ENCODE data around the gene ARID1A. TPM values are rescaled to one million over a fixed set of nuclear protein-coding genes. Genes with fewer than 3 reads are reported as not detected.
A peak's percentile ranks its signal among the peaks of the same experiment; 100 is the strongest.

The ARID1A gene
- total RNA-seq, 2 experiments from 2014 or later: 120 TPM

DNA sequence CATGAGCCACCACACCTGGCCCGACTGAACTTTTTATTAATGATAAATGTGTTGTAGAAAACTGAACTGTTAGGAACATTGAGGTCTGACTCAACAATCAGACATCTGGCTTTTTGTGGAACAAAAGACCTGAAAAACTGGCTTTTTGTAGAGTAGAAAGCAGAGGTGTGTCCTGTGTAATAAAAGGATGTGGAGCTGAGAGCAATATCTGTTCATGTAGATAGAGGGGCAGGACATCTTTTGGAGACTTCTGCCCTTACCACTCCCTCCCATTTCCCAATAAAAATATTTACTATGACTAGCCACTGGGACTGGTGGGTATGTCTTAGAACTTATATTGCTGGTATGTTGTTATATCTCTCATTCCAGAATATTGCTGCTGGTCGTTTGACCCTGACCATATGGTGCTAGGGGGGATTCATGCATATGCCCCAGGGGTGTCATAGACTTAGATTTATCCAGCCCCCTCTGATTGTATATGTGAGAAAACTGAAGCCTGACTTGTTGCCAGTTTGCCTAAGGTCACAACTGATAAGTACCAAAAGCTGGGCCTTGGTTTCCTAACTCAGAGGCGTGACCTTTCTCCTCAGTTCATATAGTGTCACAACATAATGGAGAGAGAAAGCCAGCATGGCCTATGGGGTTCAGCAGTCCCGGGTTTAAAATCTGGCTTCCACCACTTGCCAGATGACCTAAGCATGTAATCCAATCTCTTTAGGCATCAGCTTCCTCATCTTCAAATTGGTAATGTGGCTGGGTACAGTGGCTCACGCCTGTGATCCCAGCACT, 58.5 kb downstream of the ARID1A start:
- ChIA-PET POLR2A (no interaction called here), CTCF (no interaction called here)
- H3K27ac Mint-ChIP-seq: no peak overlapping the region
- no peaks in the 10 kb centered on the region for H3K9me3 Mint-ChIP-seq
- H3K27me3 Mint-ChIP-seq: no peaks in the 10 kb centered on the region
- no peak overlapping the region for H3K4me3 Mint-ChIP-seq
- peaks cover 40% of the 10 kb centered on the region for H3K4me1 Mint-ChIP-seq
- H3K36me3 Mint-ChIP-seq (ENCODE audit: low read depth): peaks cover 53% of the 10 kb centered on the region
- DNase-seq: no peak

DNA sequence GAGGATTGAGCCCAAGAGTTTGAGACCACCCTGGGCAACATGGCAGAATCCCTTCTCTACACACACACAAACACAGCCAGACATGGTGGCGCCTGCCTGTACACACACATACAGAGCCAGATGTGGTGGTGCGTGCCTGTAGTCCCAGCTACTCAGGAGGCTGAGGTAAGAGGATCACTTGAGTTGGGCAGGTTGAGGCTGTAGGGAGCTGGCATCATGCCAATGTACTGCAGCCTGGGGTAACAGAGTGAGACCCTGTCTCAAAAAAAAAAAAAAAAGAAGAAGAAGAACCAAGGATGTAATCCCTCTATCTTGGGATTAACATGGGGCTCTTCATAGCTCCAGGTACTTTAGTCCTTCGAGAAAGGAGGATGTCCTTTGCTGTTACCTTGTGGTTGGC, 62.5 kb downstream of the ARID1A start:
- Mint-ChIP-seq H3K27me3 (no peaks in the 10 kb centered on the region), H3K4me1 (peaks cover 13% of the 10 kb centered on the region), H3K9me3 (no peaks in the 10 kb centered on the region), H3K27ac (no peak overlapping the region), H3K4me3 (no peak overlapping the region), H3K36me3 (ENCODE audit: low read depth) (peaks cover 57% of the 10 kb centered on the region)
- no peak for DNase-seq
- ChIA-PET CTCF (interaction anchor here (0.6 to 2.3 kb wide), 6 partner anchors 10 to 396 kb away, joined by 3 to 8 read pairs (median 4); no protein-coding TSS in a partner anchor), POLR2A (no interaction called here)

DNA sequence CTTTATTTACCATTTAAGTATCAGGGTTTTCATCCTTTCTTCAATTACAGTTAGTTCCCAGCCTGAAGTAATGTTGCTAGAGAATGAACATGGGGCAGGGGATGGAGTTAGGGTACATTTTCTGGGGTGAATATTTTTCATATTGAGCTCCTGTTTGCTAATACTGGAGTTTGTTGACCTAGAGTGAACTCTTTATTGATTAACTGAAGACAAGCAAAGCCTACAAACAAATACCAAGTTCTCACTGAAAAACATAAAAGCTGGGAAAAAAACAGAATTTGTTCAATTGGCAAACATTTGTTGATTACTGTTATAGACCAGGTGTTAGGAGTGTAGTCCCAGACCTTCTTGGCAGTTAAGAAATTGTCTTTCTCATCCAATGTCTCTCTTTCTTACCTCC, 63.7 kb downstream of the ARID1A start:
- Mint-ChIP-seq H3K9me3 (no peaks in the 10 kb centered on the region), H3K27me3 (no peaks in the 10 kb centered on the region), H3K4me3 (no peak overlapping the region), H3K36me3 (ENCODE audit: low read depth) (peaks cover 57% of the 10 kb centered on the region), H3K4me1 (peaks cover 15% of the 10 kb centered on the region), H3K27ac (no peak overlapping the region)
- ChIA-PET POLR2A (no interaction called here), CTCF (interaction anchor here (1.5 to 2.3 kb wide), 2 partner anchors 9 to 13 kb away, joined by 5 to 8 read pairs; no protein-coding TSS in a partner anchor)
- no peak for DNase-seq

DNA sequence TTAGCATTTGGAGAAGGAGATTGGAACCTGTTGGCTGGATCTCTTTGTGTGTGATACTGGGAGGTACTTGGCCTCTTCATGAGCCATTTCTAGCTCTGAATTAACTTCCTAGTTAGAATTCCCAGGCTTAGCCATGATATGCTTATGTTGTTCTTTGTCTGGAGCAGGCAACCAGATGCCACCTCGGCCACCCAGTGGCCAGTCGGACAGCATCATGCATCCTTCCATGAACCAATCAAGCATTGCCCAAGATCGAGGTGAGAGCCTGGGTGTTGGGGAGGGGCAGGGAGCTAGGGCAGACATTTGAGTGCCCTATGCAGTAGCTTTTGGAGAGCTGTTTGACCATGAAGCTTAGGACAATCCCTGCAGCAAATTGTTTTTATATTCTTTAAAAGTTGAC, 65.4 kb downstream of the ARID1A start:
- Mint-ChIP-seq H3K27ac (no peak overlapping the region), H3K27me3 (no peaks in the 10 kb centered on the region), H3K4me1 (peaks cover 12% of the 10 kb centered on the region), H3K4me3 (no peak overlapping the region), H3K9me3 (no peaks in the 10 kb centered on the region), H3K36me3 (ENCODE audit: low read depth) (peaks cover 58% of the 10 kb centered on the region)
- no peak for DNase-seq
- CTCF ChIA-PET: interaction anchor here (0.6 to 1.7 kb wide), 2 partner anchors 16 to 28 kb away, joined by 3 to 7 read pairs; no protein-coding TSS in a partner anchor
- POLR2A ChIA-PET: no interaction called here

DNA sequence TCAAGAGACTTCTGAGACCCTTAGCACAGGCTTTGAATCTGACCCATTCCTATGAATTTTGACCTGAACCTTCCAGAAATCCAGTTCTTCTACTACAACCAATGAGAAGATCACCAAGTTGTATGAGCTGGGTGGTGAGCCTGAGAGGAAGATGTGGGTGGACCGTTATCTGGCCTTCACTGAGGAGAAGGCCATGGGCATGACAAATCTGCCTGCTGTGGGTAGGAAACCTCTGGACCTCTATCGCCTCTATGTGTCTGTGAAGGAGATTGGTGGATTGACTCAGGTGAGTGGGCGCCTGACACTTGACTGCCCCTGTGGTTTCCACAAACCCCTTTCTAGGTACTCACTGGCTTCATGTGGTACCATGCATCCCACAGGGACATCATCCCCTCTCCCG, 71.9 kb downstream of the ARID1A start:
- Mint-ChIP-seq H3K36me3 (ENCODE audit: low read depth) (peaks cover 77% of the 10 kb centered on the region), H3K4me3 (no peak overlapping the region), H3K4me1 (peaks cover 17% of the 10 kb centered on the region), H3K9me3 (no peaks in the 10 kb centered on the region), H3K27me3 (no peaks in the 10 kb centered on the region), H3K27ac (no peak overlapping the region)
- no peak for DNase-seq
- ChIA-PET POLR2A (no interaction called here), CTCF (interaction anchor here (0.6 to 2.4 kb wide), 4 partner anchors 9 to 51 kb away, joined by 4 to 11 read pairs (median 6); no protein-coding TSS in a partner anchor)

DNA sequence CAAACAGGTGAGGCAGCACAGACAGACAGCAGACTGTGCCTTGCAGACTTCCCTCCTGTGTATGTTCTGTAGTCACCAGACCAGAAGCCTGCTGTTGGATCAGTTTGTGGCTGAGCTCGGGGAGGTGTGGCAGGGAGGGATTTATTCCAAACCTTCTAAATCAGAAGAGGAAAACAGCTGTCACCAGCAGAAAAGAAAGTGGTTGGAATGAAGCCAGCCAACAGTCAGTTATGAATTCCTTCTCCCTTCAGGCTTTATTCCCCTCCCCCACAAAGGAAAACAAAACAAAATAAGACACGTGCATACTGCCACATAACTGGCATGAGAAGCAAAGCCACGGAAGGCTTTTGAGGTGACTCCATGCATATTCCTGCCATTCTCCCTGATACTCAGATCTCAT, 72.9 kb downstream of the ARID1A start:
- Mint-ChIP-seq H3K4me3 (no peak overlapping the region), H3K9me3 (no peaks in the 10 kb centered on the region), H3K27ac (no peak overlapping the region), H3K27me3 (no peaks in the 10 kb centered on the region), H3K36me3 (ENCODE audit: low read depth) (peaks cover 77% of the 10 kb centered on the region), H3K4me1 (peaks cover 17% of the 10 kb centered on the region)
- ChIA-PET CTCF (interaction anchor here (1.0 to 2.4 kb wide), 4 partner anchors 10 to 22 kb away, joined by 4 to 8 read pairs (median 4); no protein-coding TSS in a partner anchor), POLR2A (no interaction called here)
- DNase-seq: no peak

DNA sequence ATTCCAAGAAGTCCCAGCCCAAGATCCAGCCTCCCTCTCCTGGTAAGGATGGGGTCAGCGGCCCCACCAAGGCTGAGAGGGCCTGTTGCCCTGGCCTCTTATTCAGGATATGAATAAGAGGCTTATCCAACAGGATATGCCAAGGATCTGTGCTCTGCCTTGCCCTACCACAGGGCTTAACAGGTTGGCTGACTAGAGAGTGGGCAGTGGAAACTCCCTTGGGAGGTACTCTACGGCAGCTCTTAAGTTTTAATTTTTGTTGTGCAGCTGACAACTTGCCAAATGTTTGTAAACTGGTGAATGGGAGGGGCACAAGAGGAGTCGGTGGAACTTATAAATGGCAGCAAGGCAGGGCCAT, 75.4 kb downstream of the ARID1A start:
- POLR2A ChIA-PET: no interaction called here

DNA sequence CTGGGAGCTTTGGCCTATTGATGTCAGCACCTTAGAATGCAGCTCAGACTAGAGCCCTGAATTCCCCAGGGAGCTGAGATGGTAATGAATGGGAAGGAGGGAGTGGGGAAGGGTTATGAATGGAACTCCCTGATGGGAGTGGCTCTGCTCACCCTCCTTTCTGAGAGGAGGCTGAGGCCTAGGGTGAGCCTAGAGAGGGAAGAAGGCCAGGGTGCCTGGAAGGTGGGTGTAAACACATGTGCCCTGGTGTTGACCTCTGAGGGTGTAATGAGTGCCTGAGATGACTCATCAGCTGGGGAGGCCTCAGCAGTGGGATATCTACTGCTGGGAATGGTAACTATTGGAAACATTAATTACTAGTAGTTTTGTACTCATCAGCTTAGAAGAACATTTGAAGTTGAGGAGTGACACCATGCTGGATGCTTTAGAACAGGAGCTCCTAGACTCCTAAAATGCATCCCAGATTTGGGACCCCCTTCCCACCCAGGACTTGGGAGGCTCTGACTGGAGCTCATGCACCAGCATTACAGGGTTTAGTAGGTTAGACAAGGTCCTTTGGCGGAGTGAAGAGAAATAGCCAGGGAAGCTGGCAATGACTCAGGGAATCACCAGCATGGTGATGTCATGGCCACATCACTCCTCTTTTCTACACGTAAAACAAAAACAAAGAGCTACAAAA, 76.0 kb downstream of the ARID1A start:
- ChIA-PET CTCF (interaction anchor here (0.9 to 1.1 kb wide), 3 partner anchors 40 to 128 kb away, joined by 3 read pairs; partner anchors contain the start of gene GPATCH3), POLR2A (no interaction called here)
- no peaks in the 10 kb centered on the region for H3K27me3 Mint-ChIP-seq
- H3K4me1 Mint-ChIP-seq: peaks cover 13% of the 10 kb centered on the region
- DNase-seq: no peak
- H3K4me3 Mint-ChIP-seq: no peak overlapping the region
- H3K27ac Mint-ChIP-seq: peak overlapping the region; percentile 51
- H3K9me3 Mint-ChIP-seq: no peaks in the 10 kb centered on the region
- H3K36me3 Mint-ChIP-seq (ENCODE audit: low read depth): peaks cover 87% of the 10 kb centered on the region

More for the DNA sequence above, 75.4 kb downstream of the ARID1A start:
- CTCF ChIA-PET: interaction anchor here (1.0 to 1.1 kb wide), 3 partner anchors 14 to 129 kb away, joined by 3 to 4 read pairs (median 3); partner anchors contain the start of gene GPATCH3
- no peaks in the 10 kb centered on the region for H3K9me3 Mint-ChIP-seq
- no peaks in the 10 kb centered on the region for H3K27me3 Mint-ChIP-seq
- H3K36me3 Mint-ChIP-seq (ENCODE audit: low read depth): peaks cover 87% of the 10 kb centered on the region
- no peak for DNase-seq
- no peak overlapping the region for H3K27ac Mint-ChIP-seq
- no peak overlapping the region for H3K4me3 Mint-ChIP-seq
- peaks cover 13% of the 10 kb centered on the region for H3K4me1 Mint-ChIP-seq

DNA sequence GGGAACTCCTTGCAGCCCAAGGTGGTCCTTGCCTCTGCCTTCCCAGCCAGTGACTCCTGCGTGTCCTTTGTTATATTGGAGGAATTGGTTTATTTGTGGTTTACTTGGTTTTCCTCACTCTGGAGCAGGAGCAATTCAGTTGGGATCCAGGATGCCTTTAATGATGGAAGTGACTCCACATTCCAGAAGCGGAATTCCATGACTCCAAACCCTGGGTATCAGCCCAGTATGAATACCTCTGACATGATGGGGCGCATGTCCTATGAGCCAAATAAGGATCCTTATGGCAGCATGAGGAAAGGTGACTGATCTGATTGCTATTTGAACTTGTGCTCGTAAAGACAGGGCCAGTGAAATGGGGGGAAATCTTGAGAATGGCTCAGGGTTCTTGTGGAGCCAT, 76.9 kb downstream of the ARID1A start:
- ChIA-PET CTCF (no interaction called here), POLR2A (interaction anchor here (0.5 kb wide), 1 partner anchor 8 kb away, joined by 3 read pairs; no protein-coding TSS in a partner anchor)
- H3K36me3 Mint-ChIP-seq (ENCODE audit: low read depth): peaks cover 83% of the 10 kb centered on the region
- no peak overlapping the region for H3K4me3 Mint-ChIP-seq
- no peak overlapping the region for H3K27ac Mint-ChIP-seq
- no peak for DNase-seq
- H3K4me1 Mint-ChIP-seq: peaks cover 13% of the 10 kb centered on the region
- no peaks in the 10 kb centered on the region for H3K9me3 Mint-ChIP-seq
- no peaks in the 10 kb centered on the region for H3K27me3 Mint-ChIP-seq

DNA sequence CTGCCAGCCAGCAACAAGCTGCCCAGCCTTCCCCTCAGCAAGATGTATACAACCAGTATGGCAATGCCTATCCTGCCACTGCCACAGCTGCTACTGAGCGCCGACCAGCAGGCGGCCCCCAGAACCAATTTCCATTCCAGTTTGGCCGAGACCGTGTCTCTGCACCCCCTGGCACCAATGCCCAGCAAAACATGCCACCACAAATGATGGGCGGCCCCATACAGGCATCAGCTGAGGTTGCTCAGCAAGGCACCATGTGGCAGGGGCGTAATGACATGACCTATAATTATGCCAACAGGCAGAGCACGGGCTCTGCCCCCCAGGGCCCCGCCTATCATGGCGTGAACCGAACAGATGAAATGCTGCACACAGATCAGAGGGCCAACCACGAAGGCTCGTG, 78.6 kb downstream of the ARID1A start:
- Mint-ChIP-seq H3K9me3 (no peaks in the 10 kb centered on the region), H3K4me1 (peaks cover 13% of the 10 kb centered on the region), H3K27ac (no peak overlapping the region), H3K36me3 (ENCODE audit: low read depth) (peaks cover 85% of the 10 kb centered on the region), H3K27me3 (no peaks in the 10 kb centered on the region), H3K4me3 (no peak overlapping the region)
- DNase-seq: no peak
- POLR2A ChIA-PET: no interaction called here
- CTCF ChIA-PET: interaction anchor here (1.6 kb wide), 1 partner anchor 18 kb away, joined by 3 read pairs; no protein-coding TSS in a partner anchor

DNA sequence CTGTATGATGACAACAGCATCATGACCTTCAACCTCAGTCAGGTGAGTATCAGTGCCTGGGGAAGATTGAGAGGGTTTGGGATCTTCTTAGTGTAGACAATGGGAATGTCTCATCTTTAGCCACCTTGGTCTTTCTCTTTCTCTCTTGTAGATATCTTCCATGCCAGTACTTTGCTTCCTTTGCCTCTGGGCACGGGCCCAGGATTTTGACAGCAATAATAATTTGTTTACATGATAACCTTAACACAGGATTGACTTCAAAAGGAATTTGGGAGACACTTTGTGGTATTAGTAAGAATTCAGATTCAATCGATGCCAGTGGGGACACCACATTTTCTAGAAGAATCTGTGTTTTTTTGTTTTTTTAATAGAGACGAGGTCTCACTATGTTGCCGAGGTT, 79.9 kb downstream of the ARID1A start:
- DNase-seq: no peak
- peaks cover 14% of the 10 kb centered on the region for H3K4me1 Mint-ChIP-seq
- no peak overlapping the region for H3K27ac Mint-ChIP-seq

DNA sequence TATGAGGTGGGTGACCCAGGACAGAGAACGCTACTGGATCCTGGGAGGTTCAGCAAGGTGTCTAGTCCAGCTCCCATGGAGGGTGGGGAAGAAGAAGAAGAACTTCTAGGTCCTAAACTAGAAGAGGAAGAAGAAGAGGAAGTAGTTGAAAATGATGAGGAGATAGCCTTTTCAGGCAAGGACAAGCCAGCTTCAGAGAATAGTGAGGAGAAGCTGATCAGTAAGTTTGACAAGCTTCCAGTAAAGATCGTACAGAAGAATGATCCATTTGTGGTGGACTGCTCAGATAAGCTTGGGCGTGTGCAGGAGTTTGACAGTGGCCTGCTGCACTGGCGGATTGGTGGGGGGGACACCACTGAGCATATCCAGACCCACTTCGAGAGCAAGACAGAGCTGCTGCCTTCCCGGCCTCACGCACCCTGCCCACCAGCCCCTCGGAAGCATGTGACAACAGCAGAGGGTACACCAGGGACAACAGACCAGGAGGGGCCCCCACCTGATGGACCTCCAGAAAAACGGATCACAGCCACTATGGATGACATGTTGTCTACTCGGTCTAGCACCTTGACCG, 83.4 kb downstream of the ARID1A start:
- POLR2A ChIA-PET: no interaction called here
- H3K4me1 Mint-ChIP-seq: peaks cover 13% of the 10 kb centered on the region
- DNase-seq: no peak
- peak overlapping the region; percentile 9 for H3K27ac Mint-ChIP-seq
- H3K9me3 Mint-ChIP-seq: no peaks in the 10 kb centered on the region
- H3K27me3 Mint-ChIP-seq: no peaks in the 10 kb centered on the region
- CTCF ChIA-PET: interaction anchor here (0.6 to 1.5 kb wide), 5 partner anchors 10 to 211 kb away, joined by 3 to 4 read pairs (median 3); no protein-coding TSS in a partner anchor
- no peak overlapping the region for H3K4me3 Mint-ChIP-seq
- peaks cover 74% of the 10 kb centered on the region for H3K36me3 Mint-ChIP-seq (ENCODE audit: low read depth)

More for the DNA sequence above, 79.9 kb downstream of the ARID1A start:
- POLR2A ChIA-PET: no interaction called here
- Mint-ChIP-seq H3K9me3 (no peaks in the 10 kb centered on the region), H3K4me3 (no peak overlapping the region), H3K27me3 (no peaks in the 10 kb centered on the region), H3K36me3 (ENCODE audit: low read depth) (peaks cover 83% of the 10 kb centered on the region)
- CTCF ChIA-PET: no interaction called here

Data from activated CD4-positive, alpha-beta T cell treated with anti-CD3 and anti-CD28 coated beads, Interleukin-2, amount 10 ng/mL, durations not matched to agents 7 days and 5 days (primary cell).